Hepatic stellate cell (primary cell): ENCODE data around the gene SMARCAL1.

Source experiments
- DNase-seq: peaks from one replicate; pipeline ENCODE4 v3.0.0; 2011; ENCODE audit warnings: low spot score

SMARCAL1 gene

GRCh38 chr2:216477283-216478035 lies 65.2 kb downstream of the SMARCAL1 start:
- DNase-seq = no peak

- peak; percentile 28 for DNase-seq
These were observed 65.9 kb downstream of the SMARCAL1 start for GRCh38 chr2:216478151-216478550.

GRCh38 chr2:216478791-216479190 lies 66.5 kb downstream of the SMARCAL1 start:
- DNase-seq = no peak

- no peak for DNase-seq
These were observed 67.9 kb downstream of the SMARCAL1 start for GRCh38 chr2:216480221-216480620.

GRCh38 chr2:216482640-216483039 lies 70.4 kb downstream of the SMARCAL1 start:
- no peak for DNase-seq

GRCh38 chr2:216485237-216485636 lies 73.0 kb downstream of the SMARCAL1 start:
- no peak for DNase-seq

- no peak for DNase-seq
These were observed 73.5 kb downstream of the SMARCAL1 start for GRCh38 chr2:216485745-216486144.

GRCh38 chr2:216486271-216486670 lies 74.0 kb downstream of the SMARCAL1 start:
- DNase-seq = no peak

GRCh38 chr2:216486708-216487107 lies 74.4 kb downstream of the SMARCAL1 start:
- no peak for DNase-seq

- peak; percentile 38 for DNase-seq
These were observed 77.8 kb downstream of the SMARCAL1 start for GRCh38 chr2:216490061-216490460.

- no peak for DNase-seq
These were observed 79.7 kb downstream of the SMARCAL1 start for GRCh38 chr2:216491793-216492596.

- no peak for DNase-seq
These were observed 80.5 kb downstream of the SMARCAL1 start for GRCh38 chr2:216492597-216493333.

- DNase-seq = no peak
These were observed 81.0 kb downstream of the SMARCAL1 start for GRCh38 chr2:216493334-216493685.

- no peak for DNase-seq
These were observed 83.4 kb downstream of the SMARCAL1 start for GRCh38 chr2:216495656-216496055.

- DNase-seq = no peak
These were observed 85.2 kb downstream of the SMARCAL1 start for GRCh38 chr2:216497382-216498069.

- no peak for DNase-seq
These were observed 85.7 kb downstream of the SMARCAL1 start for GRCh38 chr2:216498070-216498378.

- peak; percentile 89 for DNase-seq
These were observed 86.4 kb downstream of the SMARCAL1 start, which contains the start of gene RPL37A for GRCh38 chr2:216498379-216499352. Gene RPL37A (plus strand): TSS chr2:216498844. CDS start chr2:216498875, 31 bp downstream.

GRCh38 chr2:216499641-216500218 lies 87.4 kb downstream of the SMARCAL1 start:
- DNase-seq = no peak

- DNase-seq = no peak
These were observed 88.3 kb downstream of the SMARCAL1 start for GRCh38 chr2:216500572-216500971.

- DNase-seq = no peak
These were observed 89.6 kb downstream of the SMARCAL1 start for GRCh38 chr2:216501854-216502253.
